Loucy (cell line): Measurements from ENCODE around the gene ARHGAP26.

Source experiments
- EZH2phosphoT487 ChIP-seq: fragments of 200-600 bp; IDR thresholded peaks from 2 replicates; pipeline ENCODE4 v1.6.1; 2018; ENCODE audit warnings: antibody characterized with exemption, mild to moderate bottlenecking, moderate library complexity, borderline replicate concordance
- TF ChIP-seq, protein P1 (sequence below): fragments of 200-600 bp; sonication (generic); conservative IDR thresholded peaks from 2 replicates; pipeline ENCODE4 v1.5.1; 2014; ENCODE audit warnings: mild to moderate bottlenecking, antibody characterized with exemption, low read length

DNA sequence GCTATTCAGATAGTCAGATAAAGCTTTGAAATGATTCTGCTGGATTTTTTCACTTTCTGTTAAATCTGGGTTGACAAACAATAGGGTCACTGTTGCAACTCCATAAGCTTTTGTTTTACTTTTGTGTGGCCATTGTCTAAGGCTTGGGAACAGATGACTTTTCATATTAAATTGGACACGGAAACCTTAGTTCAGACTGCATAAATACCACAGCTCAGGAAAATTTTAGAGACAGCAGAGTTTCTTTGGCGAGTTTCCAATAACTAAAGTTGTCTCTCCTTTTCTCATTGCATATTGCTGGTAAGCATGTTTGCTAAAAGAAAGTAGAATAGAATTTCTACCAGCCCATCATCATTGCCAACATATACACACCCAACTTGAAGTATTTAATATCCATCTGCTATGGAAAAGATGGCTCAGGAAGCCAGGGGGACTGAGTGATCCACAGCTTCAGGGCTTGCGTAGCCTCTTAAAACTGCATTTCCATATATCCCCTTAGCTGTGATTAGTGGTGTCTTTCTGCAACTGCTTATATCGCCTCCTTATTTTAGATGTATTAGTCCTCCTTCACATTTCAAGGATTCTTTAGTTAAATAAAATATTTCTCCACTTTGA is 168.2 kb downstream of the ARHGAP26 start:
- TF ChIP-seq, protein P1, sequence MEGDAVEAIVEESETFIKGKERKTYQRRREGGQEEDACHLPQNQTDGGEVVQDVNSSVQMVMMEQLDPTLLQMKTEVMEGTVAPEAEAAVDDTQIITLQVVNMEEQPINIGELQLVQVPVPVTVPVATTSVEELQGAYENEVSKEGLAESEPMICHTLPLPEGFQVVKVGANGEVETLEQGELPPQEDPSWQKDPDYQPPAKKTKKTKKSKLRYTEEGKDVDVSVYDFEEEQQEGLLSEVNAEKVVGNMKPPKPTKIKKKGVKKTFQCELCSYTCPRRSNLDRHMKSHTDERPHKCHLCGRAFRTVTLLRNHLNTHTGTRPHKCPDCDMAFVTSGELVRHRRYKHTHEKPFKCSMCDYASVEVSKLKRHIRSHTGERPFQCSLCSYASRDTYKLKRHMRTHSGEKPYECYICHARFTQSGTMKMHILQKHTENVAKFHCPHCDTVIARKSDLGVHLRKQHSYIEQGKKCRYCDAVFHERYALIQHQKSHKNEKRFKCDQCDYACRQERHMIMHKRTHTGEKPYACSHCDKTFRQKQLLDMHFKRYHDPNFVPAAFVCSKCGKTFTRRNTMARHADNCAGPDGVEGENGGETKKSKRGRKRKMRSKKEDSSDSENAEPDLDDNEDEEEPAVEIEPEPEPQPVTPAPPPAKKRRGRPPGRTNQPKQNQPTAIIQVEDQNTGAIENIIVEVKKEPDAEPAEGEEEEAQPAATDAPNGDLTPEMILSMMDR = no peak
- no peak for TF ChIP-seq EZH2phosphoT487
